CD1c-positive myeloid dendritic cell (primary cell): ENCODE results near the gene TIMP4.
A peak's percentile ranks its signal among the peaks of the same experiment; 100 is the strongest.

Experiments
- DNase-seq: peaks from one replicate; pipeline ENCODE4 v3.0.0-alpha.2; 2016; ENCODE audit errors: extremely low spot score

The TIMP4 gene

DNA sequence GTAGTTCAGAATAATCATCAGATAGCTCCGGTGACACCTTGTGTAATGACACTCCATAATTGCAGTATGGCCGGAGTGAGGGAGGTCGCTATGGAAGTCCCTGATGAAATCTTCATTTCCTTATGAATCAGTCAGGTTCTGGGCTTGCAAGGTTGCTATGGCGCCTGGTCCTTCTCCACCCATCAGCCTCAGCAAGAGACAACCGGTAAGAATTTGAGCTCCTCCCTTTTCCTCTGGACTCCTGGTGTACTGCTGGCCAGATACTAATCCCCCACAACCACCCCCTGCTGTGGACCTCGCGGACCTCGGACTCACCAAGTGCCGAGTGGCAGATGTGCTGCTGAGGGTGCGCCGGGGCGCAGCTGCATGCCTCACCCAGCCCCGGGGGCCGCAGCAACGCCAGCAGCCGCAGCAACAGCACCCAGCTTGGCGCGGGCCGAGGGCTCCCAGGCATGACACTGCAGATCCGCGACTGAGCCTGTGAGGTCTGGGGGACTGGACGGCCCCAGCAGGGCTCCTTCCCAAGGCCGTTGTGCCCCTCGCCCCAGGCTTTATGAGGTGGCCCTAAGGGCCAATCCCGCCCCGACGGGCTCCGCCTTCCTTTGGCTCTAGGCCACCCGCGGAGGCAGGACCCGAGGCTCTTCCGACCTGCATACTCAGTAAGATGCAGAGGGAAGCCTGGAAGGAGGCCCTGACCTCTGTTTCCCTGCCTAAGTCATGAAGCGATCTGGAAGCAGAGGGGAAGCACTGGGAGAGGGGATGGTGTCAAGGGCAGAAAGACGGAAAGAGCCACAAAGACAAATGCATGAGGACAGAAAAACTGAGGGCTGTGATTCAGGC lies at the start of gene TIMP4:
Gene TIMP4 (minus strand): TSS at position 526 of the 840 bp plus-strand sequence. CDS start 72 bp downstream, at position 454.
- DNase-seq = peak; percentile 26

DNA sequence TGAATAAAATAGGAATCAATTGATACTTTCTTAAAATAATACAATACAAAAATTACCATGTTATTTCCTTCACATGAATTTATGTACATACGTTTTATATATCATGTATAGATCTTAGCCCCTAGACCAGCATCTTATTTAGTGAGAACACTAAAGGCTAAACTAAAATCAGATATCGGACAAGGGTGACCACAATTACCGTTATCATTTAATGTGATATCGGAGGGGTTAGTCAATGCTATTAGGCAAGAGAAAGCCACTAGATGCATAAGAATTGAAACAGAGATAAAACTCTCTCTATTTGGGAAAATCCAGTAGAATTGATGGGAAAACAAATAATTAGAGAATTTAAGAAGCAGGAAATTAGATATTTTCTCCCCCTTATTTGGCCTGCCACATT lies 46.5 kb upstream of the TIMP4 start:
- DNase-seq = no peak

DNA sequence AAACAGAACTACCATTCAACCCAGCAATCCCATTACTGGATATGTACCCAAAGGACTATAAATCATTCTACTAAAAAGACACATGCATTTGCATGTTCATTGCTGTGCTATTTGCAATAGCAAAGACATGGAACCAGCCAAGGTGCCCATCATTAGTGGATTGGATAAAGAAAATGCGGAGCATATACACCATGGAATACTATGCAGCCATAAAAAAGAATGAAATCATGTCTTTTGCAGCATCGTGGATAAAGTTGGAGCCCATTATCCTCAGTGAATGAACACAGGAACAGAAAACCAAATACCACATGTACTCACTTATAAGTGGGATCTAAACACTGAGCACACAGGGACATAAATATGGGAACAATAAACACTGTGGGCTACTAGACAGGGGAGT lies 43.1 kb upstream of the TIMP4 start:
- no peak for DNase-seq

DNA sequence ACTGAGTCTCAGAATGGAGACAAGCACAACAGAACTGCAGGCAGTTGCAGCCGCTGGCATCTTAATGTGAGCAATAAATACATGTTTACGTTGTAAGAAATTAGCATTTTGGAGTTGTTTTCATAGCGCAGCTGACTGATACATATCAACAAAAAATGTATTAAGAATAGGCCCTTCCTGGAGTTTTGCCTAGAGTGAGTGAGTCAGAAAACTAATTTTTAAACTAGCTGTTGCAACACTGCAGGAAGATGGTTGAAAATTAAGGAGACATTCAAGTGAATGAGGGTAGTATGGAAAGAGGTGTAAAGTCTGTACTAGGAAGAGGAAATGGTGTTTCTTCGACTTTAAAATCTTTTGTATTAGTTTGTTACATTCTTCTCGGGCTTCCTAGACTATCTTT lies 39.6 kb upstream of the TIMP4 start:
- no peak for DNase-seq

DNA sequence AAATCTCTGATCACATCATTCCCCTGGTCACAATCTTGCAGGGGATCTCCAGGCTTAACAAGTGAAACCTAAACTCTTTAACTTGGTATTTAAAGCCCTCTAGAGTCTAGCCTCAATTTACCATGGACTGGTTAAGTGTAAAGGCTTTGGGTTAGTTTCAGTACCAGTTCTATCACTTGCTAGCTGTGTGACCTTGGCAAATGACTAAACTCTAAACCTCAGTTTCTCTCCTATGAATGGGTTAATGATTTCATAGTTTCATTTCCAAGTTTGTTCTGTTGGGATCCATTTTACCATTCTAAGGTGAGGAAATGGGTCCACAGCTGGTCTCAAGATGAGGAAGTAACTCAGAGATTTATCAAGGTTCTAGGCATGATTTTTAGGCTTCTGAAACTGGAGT lies 38.8 kb upstream of the TIMP4 start:
- DNase-seq = no peak

DNA sequence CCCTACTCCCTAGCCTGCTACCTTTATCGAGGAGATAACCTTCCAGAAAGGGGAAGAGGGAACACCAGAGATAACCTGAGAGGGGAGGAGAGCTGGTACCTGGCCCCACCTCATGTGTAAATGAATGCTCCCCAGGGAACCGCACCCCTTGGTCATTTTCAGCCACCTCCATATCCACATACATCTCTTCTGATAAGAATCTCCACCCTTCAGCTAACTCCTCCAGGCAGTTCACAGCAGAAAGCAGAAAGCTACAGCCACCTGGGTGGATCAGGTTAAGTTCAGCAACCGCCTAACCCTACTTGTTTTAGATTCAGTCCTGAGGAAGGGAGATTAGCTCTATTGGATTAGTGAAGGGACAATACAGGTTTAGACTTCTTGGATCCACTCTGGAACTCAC lies 38.0 kb upstream of the TIMP4 start:
- DNase-seq = no peak

DNA sequence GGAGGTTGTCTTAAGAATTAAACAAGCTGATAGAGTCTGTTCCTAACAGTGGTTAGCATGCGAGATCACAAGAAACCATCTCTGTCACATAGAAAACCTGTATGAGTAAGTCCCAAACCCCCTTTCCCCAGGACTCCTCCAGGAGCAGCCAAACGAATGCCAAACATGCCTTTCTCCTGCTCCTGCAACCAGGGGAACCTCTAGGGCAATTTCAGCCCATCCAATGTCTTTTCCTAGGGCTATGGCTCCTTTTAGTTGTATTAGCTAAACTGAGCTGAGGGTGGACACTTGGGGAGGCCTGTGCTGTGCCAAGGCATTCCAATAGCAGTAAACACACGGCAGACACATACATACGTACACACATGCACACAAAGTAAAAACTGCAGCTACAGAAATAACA lies 36.5 kb upstream of the TIMP4 start:
- DNase-seq = no peak

DNA sequence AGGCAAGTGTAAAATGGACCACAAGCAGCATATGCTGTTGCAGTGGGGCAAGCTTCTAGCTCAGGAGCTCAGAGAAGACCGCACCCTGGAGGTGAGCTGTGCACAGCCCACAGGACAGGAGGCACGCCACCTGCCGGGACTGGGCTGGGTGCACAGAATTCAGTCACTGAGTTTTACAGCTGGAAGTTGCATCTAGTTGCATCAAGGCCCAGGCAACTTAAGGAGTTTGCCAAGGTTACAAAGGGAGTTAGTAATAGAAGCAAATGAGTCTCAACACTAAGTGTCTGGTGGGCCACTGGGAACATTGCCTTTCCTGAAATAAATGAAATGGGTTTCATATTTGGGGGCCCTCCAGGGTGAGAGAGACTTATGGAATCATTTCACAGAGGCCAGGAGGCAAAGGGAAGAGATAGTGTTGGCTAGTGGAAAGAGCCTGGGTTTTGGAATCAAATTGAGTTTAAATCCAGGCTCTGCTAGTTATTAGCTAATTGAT lies 36.0 kb upstream of the TIMP4 start:
- no peak for DNase-seq

DNA sequence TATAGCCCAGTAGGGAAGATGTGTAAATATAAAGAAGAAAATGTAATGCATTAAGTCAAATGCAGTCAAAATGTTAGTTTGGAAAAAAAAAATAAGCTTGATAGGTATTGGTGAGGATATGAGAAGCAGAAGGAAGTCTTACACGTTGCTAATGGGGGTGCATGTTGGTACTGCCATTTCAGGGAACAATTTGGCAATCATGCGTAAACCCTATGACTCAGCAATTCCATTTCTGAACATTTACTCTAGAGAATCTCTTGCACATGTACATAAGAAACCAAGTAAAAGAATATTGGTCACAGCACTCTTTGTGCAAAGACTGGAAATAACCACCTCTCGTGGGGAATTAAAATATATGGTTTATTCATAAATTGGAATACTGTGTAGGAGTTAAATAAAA lies 35.5 kb upstream of the TIMP4 start:
- peak; percentile 90 for DNase-seq

DNA sequence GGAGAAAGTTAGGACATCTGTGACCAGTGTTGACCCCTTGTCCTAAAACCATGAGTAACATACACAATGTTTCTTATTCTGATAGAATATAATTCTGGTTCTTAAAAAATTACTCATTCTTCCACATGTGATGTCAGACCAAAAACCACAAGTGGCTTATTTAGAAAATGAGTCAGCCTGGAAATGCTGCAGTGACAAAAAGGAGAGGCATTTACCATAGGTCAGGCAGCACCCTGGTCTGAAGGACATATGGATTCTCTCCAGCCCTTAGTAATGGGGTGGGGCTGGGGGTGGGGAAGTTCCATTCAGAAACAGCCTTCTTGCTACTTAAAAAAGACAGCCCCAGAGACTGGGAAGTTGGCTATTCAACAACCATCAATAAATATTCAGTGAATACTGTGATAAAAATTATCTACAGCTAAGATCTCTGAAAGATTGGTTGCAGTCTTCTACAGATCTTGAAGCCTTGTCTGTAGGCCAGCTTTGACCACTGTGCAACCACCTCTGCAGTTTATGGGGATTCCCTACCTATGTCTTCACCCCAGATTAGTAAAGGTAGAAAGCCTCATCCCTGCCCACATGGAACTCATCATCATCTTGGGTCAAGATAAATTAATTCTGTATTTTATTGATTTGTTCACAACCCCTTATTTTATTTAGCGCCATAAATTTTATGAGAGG lies 34.9 kb upstream of the TIMP4 start:
- peak; percentile 96 for DNase-seq

DNA sequence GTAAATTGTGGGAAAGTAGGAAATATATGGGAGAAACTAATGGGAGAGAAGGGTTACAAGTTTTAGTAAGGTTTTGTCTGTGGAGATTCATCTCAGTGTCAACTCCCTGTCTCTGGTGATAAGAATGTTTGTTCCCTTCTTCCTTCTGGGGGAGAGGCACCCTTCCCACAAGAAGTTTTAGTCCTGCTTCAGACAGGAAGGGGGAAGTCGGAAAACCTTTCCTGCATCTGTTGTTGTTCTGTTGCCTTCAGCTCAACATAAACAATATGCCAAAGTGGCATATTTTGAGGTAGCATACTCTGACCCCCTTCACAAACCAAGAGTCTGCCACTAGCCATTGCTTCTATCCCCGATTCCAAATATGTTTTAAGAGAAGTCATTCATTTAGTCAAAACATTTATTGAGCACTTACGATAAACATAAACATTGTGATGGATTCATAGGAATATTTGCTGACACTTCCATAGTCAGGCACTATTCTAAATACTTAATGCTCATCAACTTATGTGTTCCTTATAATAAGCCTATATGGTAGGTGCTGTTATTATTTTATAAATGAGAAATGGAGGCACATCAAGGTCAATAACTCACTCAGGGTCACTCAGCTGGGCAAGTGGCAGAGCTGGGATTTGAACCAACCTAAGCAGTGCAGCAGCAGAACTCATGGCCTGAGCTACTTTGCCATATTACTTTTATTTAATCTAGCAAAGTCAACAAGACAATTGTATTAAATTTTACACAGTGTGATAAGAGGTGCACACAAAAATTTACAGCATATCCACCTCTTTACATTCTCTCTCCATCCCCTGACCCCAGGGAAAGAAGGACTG lies 34.2 kb upstream of the TIMP4 start:
- DNase-seq = no peak

DNA sequence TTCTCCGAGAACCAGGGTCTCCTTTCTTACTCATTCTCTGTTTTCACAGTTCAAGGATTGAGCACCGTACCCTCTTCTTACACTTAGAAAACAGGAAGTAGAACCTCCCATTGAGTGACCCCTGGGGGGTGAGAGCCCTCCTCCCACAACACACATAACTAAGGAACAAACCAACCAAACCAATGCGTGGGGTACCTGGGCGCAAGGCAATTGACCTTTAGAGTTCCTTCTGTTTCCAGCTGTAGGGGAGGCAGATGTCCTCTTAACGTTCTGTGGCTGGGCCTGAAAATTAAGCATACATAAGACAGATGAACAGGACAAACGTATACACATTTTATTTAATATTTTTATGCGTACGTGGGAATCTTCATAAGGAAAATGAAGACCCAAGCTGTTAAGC lies 33.5 kb upstream of the TIMP4 start:
- peak; percentile 71 for DNase-seq

DNA sequence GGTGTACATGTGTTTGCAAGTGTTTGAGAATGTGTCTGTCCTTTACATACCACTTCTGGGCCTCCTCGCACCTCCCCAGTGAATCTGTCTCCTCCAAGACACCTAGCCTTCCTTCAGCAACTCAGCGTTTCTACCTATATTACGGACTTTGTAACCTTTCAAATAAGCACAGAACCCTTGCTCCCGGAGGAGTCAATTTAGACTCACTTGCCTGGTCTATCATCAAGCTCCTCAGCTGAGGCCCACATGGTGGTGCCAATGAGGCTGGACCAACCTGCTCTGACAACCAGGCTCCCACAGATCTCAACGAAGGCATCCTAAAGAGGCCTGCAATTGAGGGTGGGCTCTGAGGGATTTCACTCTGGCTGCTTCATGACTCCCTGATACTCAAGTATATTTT lies 32.8 kb upstream of the TIMP4 start:
- no peak for DNase-seq

DNA sequence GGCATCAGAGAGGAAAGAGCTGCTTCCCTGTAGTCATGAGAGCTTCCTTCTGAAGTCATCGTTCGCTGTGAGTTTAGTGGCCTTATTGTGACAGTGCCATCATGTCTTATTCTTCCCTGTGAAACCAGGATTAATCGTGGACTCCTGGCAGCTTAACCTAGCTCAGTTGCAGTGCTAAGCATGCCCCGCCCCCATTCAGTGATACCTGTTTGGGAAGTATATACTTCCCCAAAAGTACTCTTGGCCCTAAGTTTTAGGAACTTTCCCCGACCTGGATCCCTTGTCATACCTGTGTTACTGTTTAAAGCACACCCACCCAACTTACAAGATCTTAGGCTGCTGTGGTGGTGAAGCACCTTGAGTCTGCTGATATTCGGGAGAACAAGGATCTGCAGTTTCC lies 32.1 kb upstream of the TIMP4 start:
- peak; percentile 41 for DNase-seq

DNA sequence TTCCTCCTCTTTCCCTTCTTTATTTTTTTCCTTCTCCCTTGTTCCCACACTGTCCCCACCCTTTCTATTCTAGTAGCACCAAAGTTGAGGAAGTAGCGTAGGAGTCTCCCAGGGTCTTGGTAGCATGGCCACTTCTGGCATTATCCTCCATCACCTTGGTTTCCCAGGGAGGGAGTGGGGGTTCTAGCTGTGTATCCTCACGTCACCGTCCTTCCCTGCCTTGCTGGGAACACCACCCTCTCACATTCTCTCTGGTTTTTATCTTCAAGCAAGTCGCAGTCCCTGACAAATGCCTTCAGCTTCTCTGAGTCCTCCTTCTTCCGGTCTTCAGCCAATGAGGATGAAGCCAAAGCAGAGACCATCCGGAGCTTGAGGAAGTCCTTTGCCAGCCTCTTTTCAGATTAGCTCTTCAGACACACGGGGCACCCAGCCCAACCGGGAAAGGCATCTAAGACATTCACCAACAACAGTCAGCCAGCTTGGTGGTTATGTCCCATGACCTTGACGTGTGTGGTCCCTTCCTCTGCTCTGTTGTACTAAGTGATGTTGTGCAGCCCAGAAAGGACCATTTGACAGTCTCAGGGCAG lies 31.6 kb upstream of the TIMP4 start:
- DNase-seq = no peak

DNA sequence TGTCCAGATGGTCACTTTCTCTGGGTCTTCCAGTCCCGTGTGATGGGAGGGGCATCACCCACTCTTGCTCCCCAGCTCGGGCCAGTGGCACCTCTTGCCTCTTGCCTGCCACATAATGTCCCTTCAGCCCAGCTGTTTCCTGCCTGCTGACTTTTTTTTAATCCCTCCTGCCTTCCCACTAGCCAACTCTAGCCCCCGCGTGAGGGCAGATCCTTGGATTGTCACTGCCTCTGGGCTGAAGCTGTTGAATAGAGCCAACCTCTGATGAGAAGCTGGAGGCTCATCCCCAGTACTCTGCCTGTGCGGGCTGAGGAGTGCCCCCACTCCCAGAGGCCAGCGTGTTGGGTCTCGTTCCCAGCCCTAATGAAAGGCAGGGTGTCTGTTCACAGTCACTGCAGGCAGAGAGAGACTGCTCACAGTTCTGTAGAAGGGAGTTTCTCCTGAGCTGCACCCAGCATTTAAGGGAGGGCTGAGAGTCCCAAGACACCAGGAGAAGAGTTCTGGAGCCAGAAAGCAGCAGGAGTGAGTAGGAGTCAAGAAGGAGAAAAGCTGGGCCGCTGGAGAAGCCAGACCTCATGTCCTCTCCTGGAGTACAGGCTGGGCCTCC lies 30.1 kb upstream of the TIMP4 start:
- DNase-seq = no peak

DNA sequence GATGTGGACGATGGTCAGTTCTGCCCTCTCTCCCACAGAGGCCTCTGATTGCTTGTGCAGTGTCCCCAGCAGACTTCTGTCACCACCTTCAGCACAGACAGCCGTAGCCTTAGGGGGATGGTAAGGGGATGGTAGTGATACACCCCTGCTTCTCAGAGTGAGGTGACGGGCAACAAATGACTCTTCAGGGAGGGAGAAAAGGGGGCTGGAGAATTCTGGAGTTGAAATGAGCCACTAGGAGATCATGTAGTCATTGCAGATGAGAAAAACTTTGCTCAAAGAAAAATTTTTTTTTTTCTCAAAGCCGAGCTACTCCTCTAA lies 29.6 kb upstream of the TIMP4 start:
- no peak for DNase-seq

DNA sequence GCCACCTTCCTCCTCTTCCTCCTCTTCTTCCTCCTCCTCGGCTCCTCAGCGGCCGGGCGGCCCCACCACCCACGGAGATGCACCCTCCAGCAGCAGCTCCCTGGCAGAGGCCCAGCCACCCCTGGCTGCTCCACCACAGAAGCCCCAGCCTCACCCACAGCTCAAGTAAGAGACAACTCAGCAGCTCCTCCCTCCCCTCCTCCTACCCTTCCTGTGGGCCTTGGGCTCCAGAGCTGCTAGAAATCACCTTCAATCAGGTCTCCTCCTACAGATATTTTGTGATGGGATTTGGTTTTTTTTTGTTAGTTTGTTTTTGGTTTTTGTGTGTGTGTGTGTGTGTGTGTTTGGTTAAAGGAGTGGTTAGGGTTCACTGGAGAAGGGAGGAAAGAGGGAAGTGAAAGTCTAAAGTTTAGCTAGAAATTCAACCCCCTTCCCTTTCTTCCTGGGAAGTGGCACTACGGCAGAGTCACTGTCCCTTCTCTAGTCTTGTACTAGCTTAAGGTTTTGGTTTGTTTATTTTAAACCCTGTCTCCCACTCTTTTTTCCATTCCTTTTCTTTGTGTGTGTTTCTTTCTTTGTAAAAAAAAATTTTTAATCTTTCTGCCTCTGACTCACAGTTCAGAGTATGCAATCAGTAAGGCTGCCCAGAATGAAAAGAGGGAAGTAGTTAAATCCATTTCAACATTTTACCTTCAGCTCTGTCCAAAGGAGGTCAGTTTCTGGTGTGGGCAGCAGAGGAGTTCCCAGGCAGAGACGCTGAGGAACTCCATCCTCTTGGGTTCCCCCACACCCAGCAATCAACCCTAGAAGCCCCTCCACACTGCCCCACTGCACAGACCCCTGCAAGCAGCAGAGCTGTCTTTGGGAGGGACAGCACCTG lies 29.0 kb upstream of the TIMP4 start:
- DNase-seq = peak; percentile 93

DNA sequence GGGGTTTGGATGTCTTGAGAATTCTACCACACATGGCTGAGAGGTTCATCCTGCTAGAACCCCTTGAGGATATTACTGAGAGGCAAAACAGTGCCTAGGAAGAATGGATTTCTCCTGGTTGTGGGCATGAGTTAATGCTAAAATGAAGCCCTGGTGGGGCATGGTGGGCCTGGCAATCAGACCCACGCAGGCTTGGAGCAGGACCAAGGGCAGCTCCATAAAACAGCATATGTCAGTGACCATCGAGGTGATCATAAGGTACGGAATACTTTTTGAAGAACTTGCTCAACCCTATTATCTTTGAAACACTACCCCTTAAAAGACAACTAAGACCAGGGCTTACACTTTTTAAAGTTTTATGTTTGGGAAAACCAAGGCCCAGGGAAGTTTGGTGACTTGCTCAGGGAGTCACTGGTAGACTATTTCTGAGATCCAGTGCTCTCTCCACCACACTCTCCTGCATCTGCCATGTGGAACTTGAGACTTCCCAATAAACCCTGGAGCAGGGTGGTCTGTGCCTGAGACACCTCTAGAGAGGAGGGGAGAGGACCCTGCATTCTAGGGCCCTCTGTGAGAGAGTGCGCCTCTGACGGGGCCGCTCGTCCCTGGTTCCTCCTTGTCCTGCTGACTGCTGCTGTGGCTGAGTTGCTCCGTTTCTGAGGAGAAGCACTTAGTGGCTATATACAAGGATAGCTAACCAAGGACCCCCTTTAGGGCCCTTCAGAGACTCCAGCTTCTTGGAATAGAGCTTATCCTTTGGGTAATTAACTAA lies 28.0 kb upstream of the TIMP4 start:
- DNase-seq = peak; percentile 57

DNA sequence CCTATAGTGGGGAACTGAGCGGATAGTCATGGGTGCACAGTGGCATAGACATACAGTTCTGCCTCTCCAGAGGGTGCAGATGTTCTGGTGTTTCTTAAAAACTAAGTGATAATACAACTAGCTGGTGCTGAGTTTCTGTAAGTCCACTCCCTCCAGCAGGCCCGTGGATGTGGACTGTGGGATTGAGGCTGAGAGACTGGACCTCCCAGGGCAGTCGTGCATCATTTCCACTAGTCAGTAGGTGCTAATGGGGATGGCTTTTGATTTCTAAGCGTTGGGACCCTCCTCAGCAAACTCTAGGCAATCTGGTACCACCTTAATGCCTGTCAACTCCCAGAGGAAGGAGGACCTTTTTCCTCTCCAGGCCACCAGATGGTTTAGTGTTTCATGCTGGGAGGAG lies 27.3 kb upstream of the TIMP4 start:
- DNase-seq = no peak
